ENCODE measurements around the gene ZDHHC11B. TPM values are rescaled to one million over a fixed set of nuclear protein-coding genes. Genes with fewer than 3 reads are reported as not detected.
A peak's percentile ranks its signal among the peaks of the same experiment; 100 is the strongest.
"Not testable (repeated sequence)": the region's sequence is repeated elsewhere in the genome, so short reads cannot be mapped to it uniquely, and the experiment has no call there.

The ZDHHC11B gene
- total and polyA plus RNA-seq, 12 donors: 4.7 to 46.6 (median 10.3) TPM

- TF ChIP-seq CTCF (IDR thresholded peaks at IDR 0.05): peak in 2 of 9 donors; percentile 12 to 23
- Histone ChIP-seq H3K27ac (peak overlapping the region in 4 of 10 donors; percentile 46 to 88 (median 72)), H3K9me3 (peaks cover 0 to 16% (median 0%) of the 10 kb centered on the region in 11 donors), H3K27me3 (peaks cover 0 to 21% (median 0%) of the 10 kb centered on the region in 7 donors), H3K4me3 (peak overlapping the region; percentile 48 to 92 (median 72)), H3K4me1 (peaks cover 0 to 20% (median 11%) of the 10 kb centered on the region in 9 donors)
- WGBS, 2 donors: 4 to 7% methylated on average over 14 to 31 of the region's 43 CpGs
- H3K36me3 ChIP-seq, DNase-seq: not testable (repeated sequence)
- ATAC-seq: peak in 6 of 8 donors; percentile 4 to 15 (median 10)
- intact Hi-C loops (cut with DNase I): loop anchor here in 7 of 10 donors (5.0 to 10.0 kb wide), 3 partner anchors 88 to 110 kb away; partner anchors contain the start of gene TPPP (in 1 of the 7)
Measured at GRCh38 chr5:785181-785705, 714 bp upstream of the ZDHHC11B start.

- peak overlapping the region in 9 of 10 donors; percentile 2 to 88 (median 73) for H3K27ac ChIP-seq
- intact Hi-C loops (cut with DNase I): loop anchor here in 2 of 10 donors (10.0 kb wide), 2 partner anchors 89 to 109 kb away; partner anchors contain the start of gene TPPP (in 1 of the 2)
- H3K9me3 ChIP-seq, H3K36me3 ChIP-seq: not testable (repeated sequence)
- 0 to 4% methylated on average over 8 to 43 of the region's 43 CpGs for WGBS, 2 donors
- peaks cover 0 to 20% (median 11%) of the 10 kb centered on the region in 9 donors for H3K4me1 ChIP-seq
- ATAC-seq (peak in 4 of 8 donors; percentile 8 to 23 (median 20)), DNase-seq (peak in 1 of 2 donors; percentile 40)
- H3K4me3 ChIP-seq: peak overlapping the region; percentile 48 to 92 (median 69)
- H3K27me3 ChIP-seq: peaks cover 0 to 21% (median 0%) of the 10 kb centered on the region in 7 donors
Measured at GRCh38 chr5:783881-784427, 575 bp downstream of the ZDHHC11B start.

GRCh38 chr5:783049-783802, 1.3 kb downstream of the ZDHHC11B start:
- Histone ChIP-seq H3K27ac (peak overlapping the region in 6 of 10 donors; percentile 11 to 66 (median 44)), H3K4me3 (peak overlapping the region; percentile 18 to 92 (median 68)), H3K4me1 (peaks cover 0 to 20% (median 11%) of the 10 kb centered on the region in 9 donors), H3K27me3 (peaks cover 0 to 21% (median 0%) of the 10 kb centered on the region in 7 donors)
- H3K9me3 ChIP-seq, H3K36me3 ChIP-seq: not testable (repeated sequence)
- DNase-seq (peak in 1 of 2 donors; percentile 70), ATAC-seq (peak; percentile 67 to 90 (median 80))
- WGBS, 2 donors: 2 to 3% methylated on average over 26 to 30 of the region's 31 CpGs
- intact Hi-C loops (cut with DNase I): loop anchor here in 2 of 10 donors (10.0 kb wide), 2 partner anchors 88 to 108 kb away; partner anchors contain the start of gene TPPP (in 1 of the 2)

- not testable (repeated sequence) for H3K9me3 ChIP-seq, DNase-seq, H3K27ac ChIP-seq, H3K4me3 ChIP-seq, H3K36me3 ChIP-seq
- peaks cover 0 to 20% (median 11%) of the 10 kb centered on the region in 9 donors for H3K4me1 ChIP-seq
- H3K27me3 ChIP-seq: peaks cover 0 to 21% (median 0%) of the 10 kb centered on the region in 7 donors
- WGBS, 2 donors: no CpG with 5 or more reads among the region's 12 CpGs
- intact Hi-C loops (cut with DNase I): loop anchor here in 2 of 10 donors (10.0 kb wide), 2 partner anchors 88 to 108 kb away; partner anchors contain the start of gene TPPP (in 1 of the 2)
- peak; percentile 10 to 83 (median 76) for ATAC-seq
Measured at GRCh38 chr5:782356-782755, 2.2 kb downstream of the ZDHHC11B start.

- H3K4me3 ChIP-seq, H3K9me3 ChIP-seq, ATAC-seq, DNase-seq: not testable (repeated sequence)
- intact Hi-C loops (cut with DNase I): loop anchor here in 2 of 10 donors (10.0 kb wide), 2 partner anchors 86 to 106 kb away; partner anchors contain the start of gene TPPP (in 1 of the 2)
- Histone ChIP-seq H3K36me3 (peaks cover 0 to 12% (median 0%) of the 10 kb centered on the region in 9 donors), H3K27ac (peak overlapping the region in 1 of 10 donors; percentile 42), H3K4me1 (peaks cover 0 to 32% (median 19%) of the 10 kb centered on the region in 9 donors), H3K27me3 (peaks cover 0 to 20% (median 0%) of the 10 kb centered on the region in 7 donors)
- WGBS, 2 donors: 89% methylated on average over 12 to 17 of the region's 17 CpGs
Measured at GRCh38 chr5:780571-780970, 4.0 kb downstream of the ZDHHC11B start.

- not testable (repeated sequence) for H3K27ac ChIP-seq, H3K4me3 ChIP-seq, DNase-seq, H3K27me3 ChIP-seq, H3K9me3 ChIP-seq, ATAC-seq
- WGBS, 2 donors: 81 to 90% methylated on average over 7 to 9 of the region's 9 CpGs
- intact Hi-C loops (cut with DNase I): loop anchor here in 2 of 10 donors (5.0 to 10.0 kb wide), 2 partner anchors 94 to 97 kb away; no protein-coding TSS in a partner anchor
- peaks cover 0 to 37% (median 12%) of the 10 kb centered on the region in 9 donors for H3K4me1 ChIP-seq
- peaks cover 0 to 12% (median 0%) of the 10 kb centered on the region in 9 donors for H3K36me3 ChIP-seq
Measured at GRCh38 chr5:778967-779366, 5.6 kb downstream of the ZDHHC11B start.

GRCh38 chr5:778421-778820, 6.1 kb downstream of the ZDHHC11B start:
- Histone ChIP-seq H3K4me1 (peaks cover 0 to 33% (median 12%) of the 10 kb centered on the region in 9 donors), H3K36me3 (peaks cover 0 to 14% (median 0%) of the 10 kb centered on the region in 9 donors)
- 95 to 96% methylated on average over 2 to 5 of the region's 6 CpGs for WGBS, 2 donors
- not testable (repeated sequence) for H3K9me3 ChIP-seq, H3K27me3 ChIP-seq, H3K27ac ChIP-seq, H3K4me3 ChIP-seq, ATAC-seq, DNase-seq
- intact Hi-C loops (cut with DNase I): loop anchor here in 2 of 10 donors (5.0 to 10.0 kb wide), 2 partner anchors 94 to 96 kb away; no protein-coding TSS in a partner anchor

Measured in heart right ventricle (tissue), 16 donors.